HG02943 (cell line): Measurements from ENCODE around the gene SHANK3.
"Not testable (repeated sequence)": the region's sequence is repeated elsewhere in the genome, so short reads cannot be mapped to it uniquely, and the experiment has no call there.

Source experiments
- ATAC-seq: cut with Tn5 transposase; IDR thresholded peaks from one replicate; pipeline ENCODE4 v1.9.1; 2021; ENCODE audit warnings: mild to moderate bottlenecking, low read depth, moderate library complexity; ENCODE audit not compliant: unreplicated experiment

Gene SHANK3

DNA sequence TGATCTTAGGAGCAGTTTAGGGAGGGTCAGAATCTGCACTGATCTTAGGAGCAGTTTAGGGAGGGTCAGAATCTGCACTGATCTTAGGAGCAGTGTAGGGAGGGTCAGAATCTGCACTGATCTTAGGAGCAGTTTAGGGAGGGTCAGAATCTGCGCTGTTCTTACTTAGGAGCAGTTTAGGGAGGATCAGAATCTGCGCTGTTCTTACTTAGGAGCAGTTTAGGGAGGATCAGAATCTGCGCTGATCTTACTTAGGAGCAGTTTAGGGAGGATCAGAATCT, 28.9 kb upstream of the SHANK3 start:
- ATAC-seq: not testable (repeated sequence)

DNA sequence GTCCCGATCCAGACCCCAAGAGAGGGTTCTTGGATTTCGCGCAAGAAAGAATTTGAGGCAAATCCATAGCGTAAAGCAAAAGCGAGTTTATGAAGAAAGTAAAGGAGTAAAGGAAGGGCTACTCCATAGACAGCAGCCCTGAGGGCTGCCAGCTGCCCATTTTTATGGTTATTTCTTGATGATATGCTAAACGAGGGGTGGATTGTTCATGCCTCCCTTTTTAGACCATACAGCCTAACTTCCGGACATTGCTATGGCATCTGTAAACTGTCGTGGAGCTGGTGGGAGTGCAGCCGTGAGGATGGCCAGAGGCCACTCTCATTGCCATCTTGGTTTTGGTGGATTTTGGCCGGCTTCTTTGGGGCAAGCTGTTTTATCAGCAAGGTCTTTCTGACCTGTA, 19.4 kb upstream of the SHANK3 start:
- ATAC-seq: no peak

DNA sequence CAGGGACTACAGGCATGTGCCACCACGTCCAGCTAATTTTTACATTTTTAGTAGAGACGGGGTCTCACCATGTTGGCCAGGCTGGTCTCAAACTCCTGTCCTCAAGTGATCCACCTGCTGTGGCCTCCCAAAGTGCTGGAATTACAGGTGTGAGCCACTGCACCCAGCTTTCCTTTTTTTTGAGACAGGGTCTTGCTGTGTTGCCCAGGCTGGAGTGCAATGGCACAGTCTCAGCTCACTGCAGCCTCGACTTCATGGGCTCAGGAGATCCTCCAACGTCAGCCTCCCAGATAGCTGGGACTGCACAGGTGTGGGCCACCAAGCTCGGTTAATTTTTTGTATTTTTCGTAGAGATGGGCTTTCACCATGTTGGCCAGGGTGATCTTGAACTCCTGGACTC, 18.0 kb upstream of the SHANK3 start:
- ATAC-seq: not testable (repeated sequence)

DNA sequence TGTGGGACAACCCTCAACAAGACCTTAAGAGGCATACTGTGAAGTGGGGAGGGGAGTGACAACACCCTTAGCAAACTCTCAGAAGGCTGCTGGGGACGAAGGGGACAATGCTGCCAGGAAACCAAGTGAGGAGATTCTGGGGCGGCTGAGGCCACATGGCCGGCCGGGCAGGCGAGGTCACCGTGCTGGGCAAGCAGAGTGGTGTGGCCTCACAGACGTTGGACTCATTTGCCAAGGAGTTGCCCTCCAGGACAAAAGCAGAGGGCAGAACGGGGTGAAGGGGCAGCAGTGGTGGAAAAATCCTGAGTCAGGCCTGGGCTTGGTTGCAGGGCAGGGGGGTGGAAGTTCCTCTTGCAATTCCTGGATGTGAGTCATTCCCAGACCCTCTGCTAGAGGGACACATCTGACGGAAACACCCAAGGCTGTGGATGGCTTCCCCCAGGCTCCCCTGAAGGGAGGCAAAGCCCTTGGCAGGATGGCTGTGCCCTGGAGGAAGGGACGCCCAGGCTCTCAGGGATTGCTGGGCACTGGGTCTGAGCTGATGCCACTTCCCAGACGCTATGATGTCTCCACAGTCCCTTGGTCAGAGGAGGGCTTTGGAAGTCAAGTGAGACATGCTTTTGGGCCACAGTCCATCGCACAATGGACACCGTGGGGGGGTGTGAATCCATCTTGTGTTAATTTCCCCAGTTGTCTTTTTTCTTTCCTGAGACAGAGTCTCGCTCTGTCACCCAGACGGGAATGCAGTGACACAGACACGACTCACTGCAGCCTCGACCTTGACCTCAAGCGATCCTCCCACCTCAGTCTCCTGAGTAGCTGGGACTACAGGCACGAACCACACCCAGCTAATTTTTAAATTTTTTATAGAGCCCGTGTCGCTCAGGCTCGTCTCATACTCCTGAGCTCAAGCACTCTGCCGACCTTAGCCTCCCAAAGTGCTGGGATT, 16.2 kb upstream of the SHANK3 start:
- ATAC-seq: no peak

DNA sequence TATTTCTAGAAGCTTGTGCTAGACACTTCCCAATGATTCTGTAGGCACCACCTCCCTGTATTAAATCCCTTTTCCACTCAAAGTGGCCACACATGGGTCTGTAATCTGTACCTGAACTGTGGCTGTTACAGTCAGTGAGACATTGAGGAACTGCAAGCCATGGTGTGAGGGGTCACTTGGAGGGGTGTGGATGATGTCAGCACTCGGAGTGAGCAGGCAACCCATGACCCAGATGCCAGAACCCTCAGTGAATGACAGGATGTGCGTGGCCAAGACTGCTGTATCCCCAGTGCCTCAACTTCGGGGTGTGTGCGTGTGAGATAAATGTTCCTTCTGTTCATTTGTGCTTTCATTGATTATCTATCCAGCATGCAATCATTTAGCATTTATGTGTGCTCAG, 14.7 kb upstream of the SHANK3 start:
- no peak for ATAC-seq

DNA sequence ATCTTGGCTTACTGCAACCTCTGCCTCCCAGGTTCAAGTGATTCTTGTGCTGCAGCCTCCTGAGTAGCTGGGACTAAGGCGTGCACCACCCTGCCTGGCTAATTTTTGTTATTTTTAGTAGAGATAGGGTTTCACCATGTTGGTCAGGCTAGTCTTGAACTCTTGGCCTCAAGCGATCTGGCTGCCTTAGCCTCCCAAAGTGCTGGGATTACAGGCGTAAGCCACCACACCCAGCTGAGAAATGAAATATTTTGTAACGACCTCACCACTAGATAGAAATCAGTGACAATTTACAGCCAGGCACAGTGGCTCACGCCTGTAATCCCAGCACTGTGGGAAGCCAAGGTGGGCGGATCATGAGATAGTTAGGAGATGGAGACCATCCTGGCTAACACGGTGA, 12.9 kb upstream of the SHANK3 start:
- ATAC-seq: not testable (repeated sequence)

DNA sequence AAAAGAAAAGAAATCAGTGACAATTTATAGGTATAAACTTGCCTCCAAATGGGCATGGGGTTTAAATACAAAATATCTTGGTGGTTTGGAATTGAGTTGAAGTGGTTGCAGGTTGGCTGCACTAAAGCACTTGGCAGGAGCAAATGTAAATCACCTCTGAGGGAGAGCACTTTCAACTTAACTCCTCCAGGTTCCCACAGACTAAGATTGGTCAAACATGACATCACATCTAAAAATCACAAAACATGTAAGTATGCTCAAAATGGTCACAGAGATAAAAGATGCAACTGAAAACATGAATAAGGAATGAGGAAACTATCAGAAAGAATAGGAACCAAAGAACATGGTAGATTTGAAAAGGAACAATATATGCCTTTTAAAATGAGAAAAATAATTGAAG, 12.3 kb upstream of the SHANK3 start:
- no peak for ATAC-seq

DNA sequence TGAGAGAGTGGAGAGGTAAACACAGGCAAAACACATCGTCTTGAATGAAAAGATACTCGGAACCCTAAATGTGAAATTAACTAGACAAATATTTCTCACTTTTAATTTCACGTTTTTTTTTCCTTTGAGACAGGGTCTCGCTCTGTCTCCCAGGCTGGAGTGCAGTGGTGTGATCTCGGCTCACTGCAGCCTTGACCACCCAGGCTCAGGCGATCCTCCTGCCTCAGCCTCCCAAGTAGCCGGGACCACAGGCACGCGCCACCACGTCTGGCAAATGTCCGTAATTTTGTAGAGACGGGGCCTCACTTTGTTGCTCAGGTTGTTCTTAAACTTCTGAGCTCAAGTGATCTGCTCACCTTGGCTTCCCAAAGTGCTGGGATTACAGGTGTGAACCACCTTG, 7.4 kb upstream of the SHANK3 start:
- ATAC-seq: no peak

DNA sequence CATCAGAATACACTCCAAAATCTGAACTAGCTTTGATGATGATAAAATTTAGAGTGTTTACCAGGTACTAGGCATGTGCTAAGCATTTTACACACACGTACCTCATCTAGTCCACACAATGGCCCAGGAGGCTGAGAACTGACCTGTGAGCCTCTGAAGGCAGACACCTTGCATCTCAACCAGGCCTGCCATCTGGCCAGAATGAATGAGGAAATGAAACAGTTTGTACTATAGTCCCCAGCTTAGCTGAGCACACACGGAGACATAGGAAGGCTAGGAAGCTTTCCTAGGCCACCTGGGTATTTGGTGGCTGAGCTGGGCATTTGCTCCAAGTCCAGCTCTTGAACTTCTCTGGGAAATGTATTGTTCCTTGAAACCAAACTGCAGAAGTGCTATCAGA, 6.9 kb upstream of the SHANK3 start:
- ATAC-seq: no peak

DNA sequence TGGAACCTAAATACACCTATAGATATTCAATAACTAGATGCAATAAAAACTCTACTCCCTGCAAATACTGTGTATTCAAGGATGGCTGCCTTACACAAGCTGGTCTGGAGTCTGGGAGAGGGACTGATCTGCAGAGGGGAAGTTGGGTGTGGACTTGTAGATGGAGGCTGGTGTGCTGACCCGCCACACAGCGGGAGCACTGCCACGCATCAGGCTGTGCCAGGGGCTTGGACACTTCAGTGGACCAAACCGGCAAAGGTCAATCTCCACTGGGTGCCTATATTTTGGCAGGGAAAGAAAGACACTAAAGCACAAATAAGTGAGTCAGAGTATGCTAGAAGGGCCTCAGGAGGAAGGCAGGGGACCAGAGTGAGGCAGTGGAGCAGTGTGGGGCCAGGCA, 2.1 kb upstream of the SHANK3 start:
- ATAC-seq: no peak

DNA sequence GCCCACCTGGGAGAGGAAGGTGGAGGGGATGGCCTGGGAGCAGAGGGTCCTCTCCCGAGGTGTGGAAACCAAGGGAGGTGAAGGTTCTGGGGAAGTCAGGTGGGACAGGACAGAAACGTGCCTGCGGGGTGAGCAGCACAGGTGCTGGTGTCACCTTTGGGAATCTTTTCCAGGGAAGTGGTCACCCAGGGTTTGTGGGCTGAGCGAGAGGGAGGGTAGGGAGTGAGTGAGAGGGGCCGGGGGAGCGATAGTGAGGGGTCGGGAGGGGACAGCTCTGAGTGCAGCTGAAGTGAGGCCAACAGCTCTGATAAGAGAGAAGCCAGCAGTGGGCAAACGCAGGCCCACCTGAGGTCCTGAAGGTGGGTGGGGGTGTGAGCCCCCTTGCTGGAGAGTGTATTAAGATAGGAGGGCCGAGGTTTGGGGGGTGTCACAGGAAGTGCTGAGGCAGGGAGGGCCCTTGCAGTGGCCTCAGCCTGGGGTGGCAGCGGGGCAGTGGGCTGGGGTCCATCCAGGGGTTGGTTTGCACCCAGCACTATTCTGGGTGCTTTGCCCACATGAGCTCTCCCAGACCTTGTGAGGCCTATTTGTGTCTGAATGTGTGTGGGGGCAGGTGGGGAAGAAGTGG, 1.6 kb upstream of the SHANK3 start:
- ATAC-seq: no peak

DNA sequence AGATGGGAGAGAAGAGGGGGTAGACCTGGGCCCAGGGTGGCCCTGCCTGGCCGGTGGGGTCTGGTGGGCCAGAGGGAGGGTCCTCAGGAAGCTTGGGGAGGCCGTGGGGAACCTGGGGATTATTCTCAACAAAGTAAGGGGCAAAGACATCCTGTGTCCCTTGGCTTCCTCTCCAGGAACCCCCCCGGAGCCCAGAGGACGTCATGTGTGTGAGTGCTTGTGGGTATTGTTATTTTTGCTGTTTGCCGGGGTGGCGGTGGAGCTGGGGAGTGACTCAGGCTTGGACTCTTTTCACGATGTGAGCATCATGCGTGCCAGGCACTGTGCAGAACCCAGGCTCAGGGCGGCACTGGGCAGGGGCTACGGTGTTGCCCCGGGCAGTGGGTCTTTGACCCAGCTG, 982 bp upstream of the SHANK3 start:
- ATAC-seq: no peak

DNA sequence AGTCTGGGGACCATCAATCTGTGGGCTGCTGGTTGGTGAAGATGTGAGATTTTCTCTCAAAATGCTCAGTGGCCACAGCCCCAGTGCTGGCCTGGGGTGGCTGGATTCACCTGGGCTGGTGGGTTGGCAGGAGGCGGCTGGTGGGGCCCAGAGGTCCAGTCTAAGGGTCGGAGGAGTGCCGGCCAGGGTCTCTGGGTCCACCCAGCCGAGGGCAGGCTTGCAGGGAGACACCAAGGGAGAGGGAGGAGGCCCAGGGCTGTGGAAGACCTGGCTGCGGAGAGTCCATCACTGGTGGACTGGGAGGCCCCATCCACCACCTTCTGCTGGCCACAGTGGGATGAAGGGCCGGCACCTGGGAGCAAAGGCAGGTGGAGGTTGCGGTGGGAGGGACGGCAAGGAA, 582 bp upstream of the SHANK3 start:
- no peak for ATAC-seq

DNA sequence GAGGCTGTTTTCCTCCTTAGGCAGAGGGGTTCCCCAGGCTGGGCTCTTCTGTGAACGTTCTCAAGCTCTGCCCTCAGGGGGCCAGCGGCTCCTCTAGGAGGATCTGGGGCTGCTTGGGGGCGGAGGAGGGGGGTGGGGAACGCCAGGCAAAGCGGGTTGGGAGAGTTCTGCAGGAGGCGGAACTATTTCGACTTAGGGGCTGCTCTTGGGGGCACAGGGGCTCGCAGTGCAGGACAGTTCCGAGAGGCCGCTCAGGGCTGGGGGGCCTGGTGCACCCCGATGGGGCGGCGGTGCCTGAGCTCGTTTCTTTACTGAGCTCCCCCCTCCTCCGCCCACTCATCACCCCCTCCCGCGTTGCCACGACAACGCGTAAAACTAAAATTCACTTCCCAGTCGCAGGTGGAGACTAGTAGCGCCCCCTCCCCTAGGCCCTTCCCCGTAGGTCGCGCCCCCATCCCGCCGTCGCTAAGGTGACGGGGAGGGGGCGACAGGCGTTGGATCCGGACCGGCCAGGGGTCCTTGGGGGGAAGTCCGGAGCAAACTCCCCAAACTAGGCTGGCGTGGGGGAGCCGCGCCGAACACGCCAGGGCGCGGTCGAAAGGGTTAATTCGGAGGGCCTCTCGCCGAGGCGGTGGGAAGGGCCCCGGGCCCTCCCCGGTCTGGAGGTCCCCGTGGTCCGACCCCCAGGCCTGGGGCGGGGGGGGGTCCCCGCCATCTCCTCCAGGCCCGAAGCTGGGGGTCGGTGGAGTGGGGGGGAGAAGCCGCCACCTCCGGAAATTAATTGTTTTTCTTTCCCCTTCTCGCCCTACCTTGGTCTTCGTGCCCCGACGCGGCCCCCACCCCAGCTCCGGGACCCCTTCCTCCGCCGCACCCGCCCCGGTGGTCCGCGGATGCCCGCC, 857 bp downstream of the SHANK3 start:
- no peak for ATAC-seq

DNA sequence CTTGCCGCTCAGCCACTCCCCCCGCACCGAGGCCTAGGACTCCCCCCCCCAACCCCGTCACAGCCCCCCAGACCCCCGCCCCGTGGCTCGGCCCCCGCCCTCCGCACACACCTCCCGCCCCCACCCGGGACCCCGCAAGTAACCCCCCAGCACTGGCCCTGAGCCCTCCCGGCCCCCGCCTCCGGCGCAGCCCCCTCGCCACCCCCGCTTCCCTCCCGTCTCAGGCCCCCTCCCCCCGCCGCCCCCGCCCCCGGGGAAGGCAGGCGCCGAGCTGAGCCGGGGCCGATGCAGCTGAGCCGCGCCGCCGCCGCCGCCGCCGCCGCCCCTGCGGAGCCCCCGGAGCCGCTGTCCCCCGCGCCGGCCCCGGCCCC, 1.5 kb downstream of the SHANK3 start:
- no peak for ATAC-seq

DNA sequence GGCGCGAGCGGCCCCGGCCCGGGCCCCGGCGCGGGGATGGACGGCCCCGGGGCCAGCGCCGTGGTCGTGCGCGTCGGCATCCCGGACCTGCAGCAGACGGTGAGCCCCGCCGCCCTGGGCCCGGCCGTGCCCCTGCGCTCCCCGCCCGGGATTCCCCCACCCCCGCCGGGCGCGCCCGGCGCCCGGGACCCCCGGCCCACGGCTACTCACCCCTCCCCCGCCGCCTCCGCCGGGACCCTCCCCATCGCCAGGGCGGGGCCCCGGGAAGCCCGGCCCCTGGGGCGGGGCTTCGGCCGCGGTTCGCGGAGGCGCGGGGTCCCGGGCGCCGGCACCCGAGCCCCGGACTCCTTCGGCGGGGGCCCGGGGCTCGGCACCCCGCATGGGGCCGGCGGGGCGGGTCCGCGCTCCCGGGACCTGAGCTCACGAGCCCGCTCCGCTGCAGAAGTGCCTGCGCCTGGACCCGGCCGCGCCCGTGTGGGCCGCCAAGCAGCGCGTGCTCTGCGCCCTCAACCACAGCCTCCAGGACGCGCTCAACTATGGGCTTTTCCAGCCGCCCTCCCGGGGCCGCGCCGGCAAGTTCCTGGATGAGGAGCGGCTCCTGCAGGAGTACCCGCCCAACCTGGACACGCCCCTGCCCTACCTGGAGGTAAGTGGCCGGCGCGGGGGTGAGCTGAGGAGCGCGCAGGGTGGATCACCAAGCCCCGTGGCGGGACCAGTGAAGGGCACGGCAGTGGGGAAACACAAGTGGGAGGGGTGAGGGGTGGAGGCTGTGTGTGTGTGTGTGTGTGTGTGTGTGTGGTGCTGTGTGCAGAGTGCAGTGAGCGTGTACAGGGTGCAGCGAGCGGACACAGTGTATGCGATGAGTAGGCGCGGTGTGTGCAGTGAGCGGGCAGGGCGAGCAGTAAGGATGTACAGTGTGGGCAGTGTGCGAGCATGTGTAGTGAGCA, 2.3 kb downstream of the SHANK3 start:
- ATAC-seq: no peak

DNA sequence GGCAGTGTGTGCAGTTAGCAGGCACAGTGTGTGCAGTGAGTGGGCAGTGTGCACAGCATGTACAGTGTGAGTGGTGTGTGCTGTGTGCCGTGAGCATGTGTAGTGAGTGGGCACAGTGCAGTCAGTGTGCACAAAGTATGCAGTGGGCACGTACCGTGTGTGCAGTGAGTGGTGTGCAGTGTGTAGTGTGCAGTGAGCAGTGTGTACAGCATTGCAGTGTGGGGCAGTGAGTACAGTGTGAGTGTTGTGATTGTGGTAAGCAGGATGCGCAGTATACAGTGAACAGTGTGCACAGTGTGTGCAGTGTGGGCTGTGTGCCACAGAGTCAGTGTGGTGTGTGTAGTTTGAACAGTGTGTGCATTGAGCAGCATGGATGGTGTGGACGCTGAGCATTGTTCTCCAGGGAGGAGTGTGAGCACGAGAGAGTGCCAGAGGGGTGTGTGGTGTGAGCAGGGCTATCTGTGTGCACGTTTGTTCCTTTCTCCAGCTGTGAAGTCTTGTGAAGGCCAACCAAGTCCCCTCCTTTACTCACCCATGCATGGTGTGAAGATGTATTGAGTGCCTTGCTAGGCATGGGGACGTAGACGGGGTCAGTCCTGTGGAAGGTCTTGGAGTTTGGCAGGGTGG, 3.0 kb downstream of the SHANK3 start:
- ATAC-seq: no peak

DNA sequence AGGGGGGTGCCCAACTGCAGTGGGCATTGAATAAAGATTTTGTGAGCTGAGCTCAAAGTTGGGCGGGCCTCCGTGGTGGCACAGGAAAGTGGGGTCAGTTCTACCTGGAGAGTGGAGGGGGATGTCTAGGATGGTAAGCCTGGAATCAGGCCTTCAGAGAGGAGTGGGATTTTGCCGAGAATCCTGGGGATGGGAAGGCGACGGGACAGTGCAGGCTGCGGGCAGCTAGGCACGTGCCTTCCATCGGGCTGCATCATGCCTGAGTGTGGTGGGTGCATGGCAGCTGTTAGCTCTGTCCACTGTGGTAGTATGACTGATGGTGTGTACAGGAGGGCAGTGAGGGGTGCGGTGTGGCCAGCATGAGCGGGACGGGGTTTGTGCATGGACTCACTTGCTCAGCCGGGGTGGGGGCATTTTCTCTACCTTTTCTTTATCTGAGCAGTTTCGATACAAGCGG, 3.6 kb downstream of the SHANK3 start:
- ATAC-seq: no peak

DNA sequence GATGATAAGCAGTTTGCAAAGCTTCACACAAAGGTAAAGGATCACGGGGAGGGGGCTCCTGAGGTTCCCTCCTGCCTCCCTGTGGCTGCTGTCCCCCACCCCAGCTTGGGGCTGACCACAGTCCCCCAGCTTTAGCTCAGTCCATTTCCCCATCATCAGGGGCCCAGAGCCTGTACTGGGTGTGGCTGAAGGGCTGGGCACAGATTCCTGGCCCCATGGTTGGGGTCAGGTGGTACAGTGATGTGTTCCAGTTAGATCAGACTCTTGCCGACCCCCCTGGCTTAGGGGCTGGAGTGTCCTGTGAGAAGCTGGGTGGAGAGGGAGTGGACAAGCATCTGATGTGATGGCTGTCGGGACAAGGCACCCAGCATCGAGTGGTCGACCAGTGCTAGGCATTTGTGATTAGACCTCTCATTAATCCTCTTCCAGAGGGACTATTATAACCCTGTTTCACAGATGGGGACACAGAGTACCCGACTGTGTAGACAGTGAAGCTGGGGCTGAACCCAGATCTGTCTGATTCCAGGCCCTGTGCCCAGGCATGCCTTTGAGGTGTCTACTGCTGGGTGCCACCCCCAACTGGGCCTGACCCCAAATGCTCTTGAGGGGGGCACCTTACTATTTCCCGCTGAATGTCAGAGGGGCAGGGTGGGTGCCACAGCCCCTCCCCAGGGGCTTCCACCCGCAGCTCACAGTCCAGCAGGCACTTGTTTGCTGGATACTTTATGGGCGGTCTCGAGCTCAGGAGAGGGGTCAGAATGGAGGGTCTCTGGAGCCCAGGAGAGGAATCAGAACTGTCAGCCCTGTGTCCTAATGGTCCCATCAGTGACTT, 4.3 kb downstream of the SHANK3 start:
- no peak for ATAC-seq
